ENCODE data around the gene XRCC1.

GRCh38 chr19:43616306-43616705, 41.0 kb upstream of the XRCC1 start:
- no peak for TF ChIP-seq KLF10 (tag by site-specific recombination; IDR thresholded peaks at IDR 0.05)
- TF ChIP-seq CTCF (tag by site-specific recombination; IDR thresholded peaks at IDR 0.05): no peak
- no peak for TF ChIP-seq ZNF449 (tag by site-specific recombination; IDR thresholded peaks at IDR 0.05)
- no peak for TF ChIP-seq ZNF76 (tag by site-specific recombination; IDR thresholded peaks at IDR 0.05; ENCODE audit: borderline replicate concordance, low read depth)
- no peak for TF ChIP-seq KLF1 (tag by site-specific recombination; IDR thresholded peaks at IDR 0.05)
- TF ChIP-seq HOXC10 (CRISPR knock-in tag; IDR thresholded peaks at IDR 0.05): no peak
- TF ChIP-seq KLF9 (tag by site-specific recombination; IDR thresholded peaks at IDR 0.05; ENCODE audit: low read depth): no peak
- TF ChIP-seq ZNF302 (tag by site-specific recombination; IDR thresholded peaks at IDR 0.05; ENCODE audit: low read depth): no peak
- TF ChIP-seq SCRT2 (tag by site-specific recombination; IDR thresholded peaks at IDR 0.05): no peak

Data from HEK293 (cell line).